OCI-LY3 (cell line): Measurements from ENCODE around the gene ZNF697.

Source experiments
- CTCF ChIP-seq: fragments of 200-600, 300-600 bp; sonication (generic); IDR thresholded peaks from 2 replicates; pipeline ENCODE4 v1.5.1; 2014; ENCODE audit warnings: antibody characterized with exemption, low read length, low read depth
- EZH2phosphoT487 ChIP-seq: fragments of 200-600 bp; shearing (Covaris generic); IDR thresholded peaks from 2 replicates; pipeline ENCODE4 v1.6.1; 2018; ENCODE audit warnings: antibody characterized with exemption, mixed run types, low read depth

GRCh38 chr1:119681560-119681959 is 33.5 kb upstream of the ZNF697 start:
- TF ChIP-seq CTCF (no peak), EZH2phosphoT487 (no peak)
